Naive thymus-derived CD4-positive, alpha-beta T cell (primary cell): ENCODE data around the gene MYH11. TPM values are rescaled to one million over a fixed set of nuclear protein-coding genes. Genes with fewer than 3 reads are reported as not detected.

Experiments used
- ATAC-seq: fragments of 150-1000 bp; cut with Tn5 transposase; 2 replicates; pipeline ENCODE4 v1.10.0; 2021; ENCODE audit warnings: mild to moderate bottlenecking, moderate library complexity
- CTCF ChIA-PET: fragments of 350-600 bp; sonication (Branson Sonifier 250); formaldehyde crosslinking; loops from one replicate; lab custom pipeline; 2021; ENCODE audit warnings: antibody characterized with exemption; lab: Charles Lee
- POLR2A ChIA-PET: fragments of 350-600 bp; sonication (Branson Sonifier 250); formaldehyde crosslinking; loops from one replicate; lab custom pipeline; 2021; ENCODE audit warnings: antibody characterized with exemption, inconsistent platforms; lab: Charles Lee
- DNase-seq, 9 donors: peaks; one replicate each; pipeline versions ENCODE4 v3.0.0 to v3.0.0-alpha.2; 2020 to 2022; ENCODE audit warnings: mixed read lengths in 1 of 9
- H3K27ac ChIP-seq: one replicate; pipeline ENCODE4 v1.7.0; 2013; ENCODE audit warnings: mild to moderate bottlenecking, low read depth, low read length, moderate library complexity
- H3K27me3 ChIP-seq, 2 donors: one replicate each; pipeline ENCODE4 v1.7.0; 2013; ENCODE audit warnings: low read length in 2 of 2, mild to moderate bottlenecking in 2 of 2, moderate library complexity in 2 of 2; ENCODE audit not compliant: control insufficient read depth in 2 of 2, insufficient read depth in 2 of 2
- H3K36me3 ChIP-seq, 3 experiments: 1 replicate in 2 of 3; 2 replicates in 1 of 3; pipeline ENCODE4 v1.7.0; 2013; ENCODE audit warnings: low read length in 3 of 3, mild to moderate bottlenecking in 3 of 3, moderate library complexity in 1 of 3; ENCODE audit not compliant: insufficient read depth in 3 of 3, control insufficient read depth in 2 of 3
- H3K4me1 ChIP-seq, 2 donors: one replicate each; pipeline ENCODE4 v1.7.0; 2013; ENCODE audit warnings: low read length in 2 of 2, mild to moderate bottlenecking in 2 of 2, moderate library complexity in 1 of 2; ENCODE audit not compliant: control insufficient read depth in 2 of 2, insufficient read depth in 2 of 2
- H3K4me3 ChIP-seq: 2 replicates; pipeline ENCODE4 v1.7.0; 2013; ENCODE audit warnings: mild to moderate bottlenecking, low read length
- H3K9me3 ChIP-seq, 3 experiments: 1 replicate in 2 of 3; 2 replicates in 1 of 3; pipeline ENCODE4 v1.7.0; 2013; ENCODE audit warnings: low read length in 3 of 3; ENCODE audit not compliant: control insufficient read depth in 2 of 3
- H3K27ac Mint-ChIP-seq, 9 donors: one replicate each; pipeline ENCODE4 v1.8.0; 2020 to 2022; ENCODE audit warnings: mixed read lengths in 9 of 9, mild to moderate bottlenecking in 8 of 9, moderate library complexity in 5 of 9, inconsistent platforms in 2 of 9
- H3K27me3 Mint-ChIP-seq, 5 donors: one replicate each; pipeline ENCODE4 v1.8.0; 2021 to 2022; ENCODE audit warnings: mixed read lengths in 5 of 5, mild to moderate bottlenecking in 1 of 5
- H3K36me3 Mint-ChIP-seq, 5 donors: one replicate each; pipeline ENCODE4 v1.8.0; 2020 to 2022; ENCODE audit warnings: mixed read lengths in 5 of 5, mild to moderate bottlenecking in 3 of 5, inconsistent platforms in 1 of 5
- H3K4me1 Mint-ChIP-seq, 7 donors: one replicate each; pipeline ENCODE4 v1.8.0; 2020 to 2022; ENCODE audit warnings: mixed read lengths in 7 of 7, mild to moderate bottlenecking in 3 of 7, inconsistent platforms in 1 of 7
- H3K4me3 Mint-ChIP-seq, 10 donors: one replicate each; pipeline ENCODE4 v1.8.0; 2020 to 2022; ENCODE audit warnings: mild to moderate bottlenecking in 10 of 10, mixed read lengths in 10 of 10, moderate library complexity in 6 of 10, inconsistent platforms in 2 of 10
- H3K9me3 Mint-ChIP-seq, 11 donors: one replicate each; pipeline ENCODE4 v1.8.0; 2020 to 2022; ENCODE audit warnings: mixed read lengths in 11 of 11, mild to moderate bottlenecking in 4 of 11, inconsistent platforms in 1 of 11, moderate library complexity in 1 of 11
- intact Hi-C, 2 donors: fragments of 100-400 bp; cut with micrococcal nuclease; formaldehyde crosslinking; loops; one replicate each; pipeline ENCODE4 v1.15.1; 2023
- polyA plus RNA-seq, 2 donors: library from polyadenylated mRNA; unstranded; fragments of 300-500 nt; fragmentation: Illumina TruSeq; gene quantifications; one replicate each; pipeline ENCODE4 v1.2.3, GENCODE V29; 2021
- total RNA-seq, 6 experiments: library from RNA in 5 of 6; stranded (reverse) in 5 of 6; gene quantifications; 1 replicate in 5 of 6; 2 replicates in 1 of 6; pipeline ENCODE4 v1.2.3 and lab custom pipeline; 2021 to 2026

The MYH11 gene
- total and polyA plus RNA-seq, 7 experiments from 2014 or later = 0.05 to 2.2 (median 0.39) TPM; not detected in 4

- H3K27ac ChIP-seq = no peak overlapping the region
- no peaks in the 10 kb centered on the region for H3K4me1 ChIP-seq
- CTCF ChIA-PET = no interaction called here
- no peak for ATAC-seq
- no peaks in the 10 kb centered on the region for H3K9me3 ChIP-seq
- Mint-ChIP-seq H3K4me3 (no peak overlapping the region), H3K27me3 (peaks cover 0 to 3% (median 0%) of the 10 kb centered on the region in 5 donors), H3K36me3 (peaks cover 0 to 26% (median 15%) of the 10 kb centered on the region in 5 donors), H3K9me3 (peaks cover 0 to 2% (median 0%) of the 10 kb centered on the region in 11 donors), H3K27ac (no peak overlapping the region), H3K4me1 (peaks cover 0 to 4% (median 0%) of the 10 kb centered on the region in 7 donors)
- intact Hi-C loops = no loop called here
- H3K36me3 ChIP-seq = peaks cover 0 to 12% (median 0%) of the 10 kb centered on the region in 3 experiments
- no peak overlapping the region for H3K4me3 ChIP-seq
- POLR2A ChIA-PET = no interaction called here
- no peak for DNase-seq
- no peaks in the 10 kb centered on the region for H3K27me3 ChIP-seq
Measured at GRCh38 chr16:15751940-15752339, 104.9 kb downstream of the MYH11 start.

- no peak overlapping the region for H3K27ac Mint-ChIP-seq
- H3K4me3 Mint-ChIP-seq = no peak overlapping the region
- ChIA-PET CTCF (no interaction called here), POLR2A (no interaction called here)
- peaks cover 0 to 26% (median 15%) of the 10 kb centered on the region in 5 donors for H3K36me3 Mint-ChIP-seq
- peaks cover 0 to 12% (median 0%) of the 10 kb centered on the region in 3 experiments for H3K36me3 ChIP-seq
- H3K4me1 ChIP-seq = no peaks in the 10 kb centered on the region
- ATAC-seq (no peak), DNase-seq (no peak)
- no peaks in the 10 kb centered on the region for H3K27me3 ChIP-seq
- intact Hi-C loops = no loop called here
- H3K9me3 ChIP-seq = no peaks in the 10 kb centered on the region
- peaks cover 0 to 2% (median 0%) of the 10 kb centered on the region in 11 donors for H3K9me3 Mint-ChIP-seq
- H3K4me1 Mint-ChIP-seq = peaks cover 0 to 7% (median 0%) of the 10 kb centered on the region in 7 donors
- no peak overlapping the region for H3K4me3 ChIP-seq
- no peak overlapping the region for H3K27ac ChIP-seq
- no peaks in the 10 kb centered on the region for H3K27me3 Mint-ChIP-seq
Measured at GRCh38 chr16:15749985-15750384, 106.8 kb downstream of the MYH11 start.

DNA sequence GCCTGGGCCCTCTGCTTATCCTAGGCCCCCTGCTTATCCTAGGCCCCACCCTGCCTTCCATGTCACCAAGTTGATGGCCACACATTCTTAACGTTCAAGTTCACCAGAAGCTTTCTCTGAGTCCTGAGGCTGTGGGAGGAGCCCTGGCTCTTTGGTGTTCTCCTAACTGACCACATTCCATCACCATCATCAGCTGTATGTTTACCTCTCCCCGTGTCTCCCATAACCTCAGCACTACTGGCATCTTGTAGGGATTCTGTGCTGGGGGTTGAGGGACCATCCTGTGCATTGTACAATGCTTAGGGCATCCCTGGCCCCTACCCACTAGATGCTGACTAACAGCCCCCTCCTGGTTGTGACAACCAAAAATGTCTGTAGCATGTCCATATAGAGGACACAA, 107.5 kb downstream of the MYH11 start:
- ATAC-seq (no peak), DNase-seq (no peak)
- Mint-ChIP-seq H3K9me3 (peaks cover 0 to 2% (median 0%) of the 10 kb centered on the region in 11 donors), H3K36me3 (peaks cover 0 to 26% (median 15%) of the 10 kb centered on the region in 5 donors), H3K27me3 (no peaks in the 10 kb centered on the region), H3K27ac (peak overlapping the region in 3 of 9 donors; percentile 15 to 71 (median 36)), H3K4me3 (no peak overlapping the region), H3K4me1 (peaks cover 0 to 7% (median 0%) of the 10 kb centered on the region in 7 donors)
- no peak overlapping the region for H3K27ac ChIP-seq
- H3K9me3 ChIP-seq = no peaks in the 10 kb centered on the region
- ChIA-PET CTCF (no interaction called here), POLR2A (no interaction called here)
- no peaks in the 10 kb centered on the region for H3K27me3 ChIP-seq
- H3K4me3 ChIP-seq = no peak overlapping the region
- H3K4me1 ChIP-seq = no peaks in the 10 kb centered on the region
- peaks cover 0 to 12% (median 0%) of the 10 kb centered on the region in 3 experiments for H3K36me3 ChIP-seq
- intact Hi-C loops = no loop called here

- Mint-ChIP-seq H3K4me1 (peaks cover 0 to 7% (median 0%) of the 10 kb centered on the region in 7 donors), H3K4me3 (no peak overlapping the region)
Measured at GRCh38 chr16:15748654-15749053, 108.2 kb downstream of the MYH11 start.

DNA sequence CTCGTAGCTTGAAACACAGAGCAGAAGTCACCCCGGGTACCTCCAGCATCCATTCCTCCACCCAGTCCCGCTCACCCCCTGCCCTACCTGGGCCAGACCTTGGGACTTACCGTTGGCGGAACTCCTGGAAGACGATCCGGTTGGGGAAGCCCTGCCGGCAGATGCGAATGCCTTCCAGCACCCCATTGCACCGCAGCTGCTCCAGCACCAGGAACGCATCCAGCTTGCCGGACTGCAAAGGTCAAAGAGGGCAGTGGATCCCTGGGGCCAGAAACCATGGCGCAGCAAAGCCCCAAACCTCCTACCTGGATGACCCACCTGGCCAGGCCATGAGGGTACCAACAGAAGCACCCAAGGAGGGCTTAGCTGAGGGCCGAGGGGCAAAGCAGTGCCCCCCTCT, 108.9 kb downstream of the MYH11 start:
- no peak overlapping the region for H3K27ac ChIP-seq
- Mint-ChIP-seq H3K27me3 (no peaks in the 10 kb centered on the region), H3K9me3 (peaks cover 0 to 2% (median 0%) of the 10 kb centered on the region in 11 donors), H3K4me1 (peaks cover 0 to 7% (median 0%) of the 10 kb centered on the region in 7 donors), H3K36me3 (peaks cover 0 to 30% (median 15%) of the 10 kb centered on the region in 5 donors), H3K27ac (no peak overlapping the region), H3K4me3 (no peak overlapping the region)
- H3K36me3 ChIP-seq = peaks cover 0 to 22% (median 0%) of the 10 kb centered on the region in 3 experiments
- no peak for DNase-seq
- no peak for ATAC-seq
- H3K4me3 ChIP-seq = no peak overlapping the region
- no peaks in the 10 kb centered on the region for H3K4me1 ChIP-seq
- ChIA-PET POLR2A (no interaction called here), CTCF (no interaction called here)
- H3K9me3 ChIP-seq = no peaks in the 10 kb centered on the region
- intact Hi-C loops = no loop called here
- no peaks in the 10 kb centered on the region for H3K27me3 ChIP-seq

More at GRCh38 chr16:15748654-15749053, 108.2 kb downstream of the MYH11 start:
- CTCF ChIA-PET = no interaction called here
- peaks cover 0 to 27% (median 15%) of the 10 kb centered on the region in 5 donors for H3K36me3 Mint-ChIP-seq
- peaks cover 0 to 2% (median 0%) of the 10 kb centered on the region in 11 donors for H3K9me3 Mint-ChIP-seq
- Histone ChIP-seq H3K4me1 (no peaks in the 10 kb centered on the region), H3K4me3 (no peak overlapping the region), H3K36me3 (peaks cover 0 to 17% (median 0%) of the 10 kb centered on the region in 3 experiments), H3K27ac (no peak overlapping the region), H3K9me3 (no peaks in the 10 kb centered on the region), H3K27me3 (no peaks in the 10 kb centered on the region)
- intact Hi-C loops = no loop called here
- H3K27ac Mint-ChIP-seq = no peak overlapping the region
- ATAC-seq = no peak
- POLR2A ChIA-PET = no interaction called here
- no peaks in the 10 kb centered on the region for H3K27me3 Mint-ChIP-seq
- no peak for DNase-seq

- intact Hi-C loops = no loop called here
- no peak overlapping the region for H3K4me3 ChIP-seq
- DNase-seq = no peak
- Mint-ChIP-seq H3K9me3 (peaks cover 0 to 6% (median 4%) of the 10 kb centered on the region in 11 donors), H3K27ac (no peak overlapping the region), H3K4me3 (no peak overlapping the region), H3K4me1 (peaks cover 0 to 7% (median 0%) of the 10 kb centered on the region in 7 donors), H3K36me3 (peaks cover 6 to 37% (median 22%) of the 10 kb centered on the region in 5 donors), H3K27me3 (no peaks in the 10 kb centered on the region)
- H3K9me3 ChIP-seq = no peaks in the 10 kb centered on the region
- no peaks in the 10 kb centered on the region for H3K27me3 ChIP-seq
- POLR2A ChIA-PET = no interaction called here
- no peaks in the 10 kb centered on the region for H3K4me1 ChIP-seq
- CTCF ChIA-PET = no interaction called here
- no peak for ATAC-seq
- H3K36me3 ChIP-seq = peaks cover 0 to 29% (median 0%) of the 10 kb centered on the region in 3 experiments
- H3K27ac ChIP-seq = no peak overlapping the region
Measured at GRCh38 chr16:15746332-15746731, 110.5 kb downstream of the MYH11 start.

- ATAC-seq (no peak), DNase-seq (no peak)
- Histone ChIP-seq H3K36me3 (peaks cover 0 to 40% (median 0%) of the 10 kb centered on the region in 3 experiments), H3K4me1 (no peaks in the 10 kb centered on the region), H3K9me3 (no peaks in the 10 kb centered on the region), H3K4me3 (no peak overlapping the region), H3K27ac (no peak overlapping the region), H3K27me3 (no peaks in the 10 kb centered on the region)
- Mint-ChIP-seq H3K9me3 (peaks cover 0 to 8% (median 3%) of the 10 kb centered on the region in 11 donors), H3K27ac (no peak overlapping the region), H3K27me3 (no peaks in the 10 kb centered on the region), H3K36me3 (peaks cover 7 to 41% (median 28%) of the 10 kb centered on the region in 5 donors), H3K4me3 (no peak overlapping the region), H3K4me1 (peaks cover 0 to 8% (median 0%) of the 10 kb centered on the region in 7 donors)
- intact Hi-C loops = no loop called here
- CTCF ChIA-PET = no interaction called here
- POLR2A ChIA-PET = no interaction called here
Measured at GRCh38 chr16:15743657-15744056, 113.2 kb downstream of the MYH11 start.
